CD4-positive, alpha-beta T cell (primary cell): Measurements from ENCODE around the gene DVL2. TPM values are rescaled to one million over a fixed set of nuclear protein-coding genes. Genes with fewer than 3 reads are reported as not detected.
"Not testable (repeated sequence)": the region's sequence is repeated elsewhere in the genome, so short reads cannot be mapped to it uniquely, and the experiment has no call there.

Source experiments
- ATAC-seq: fragments of 200-7000 bp; cut with Tn5 transposase; one replicate; pipeline ENCODE4 v1.10.0; 2022; ENCODE audit warnings: mild to moderate bottlenecking; ENCODE audit not compliant: poor library complexity
- CTCF ChIA-PET: fragments of 350-600 bp; sonication (Branson Sonifier 250); formaldehyde crosslinking; loops from one replicate; lab custom pipeline; 2021; ENCODE audit warnings: antibody characterized with exemption, inconsistent platforms; lab: Charles Lee
- POLR2A ChIA-PET: fragments of 350-600 bp; sonication (Branson Sonifier 250); formaldehyde crosslinking; loops from one replicate; lab custom pipeline; 2021; ENCODE audit warnings: antibody characterized with exemption, inconsistent platforms; lab: Charles Lee
- DNase-seq, 14 experiments: peaks; one replicate each; pipeline ENCODE4 v3.0.0-alpha.2; 2013 to 2020; ENCODE audit warnings: mixed read lengths in 2 of 14
- H3K27ac ChIP-seq, 2 donors: one replicate each; pipeline versions ENCODE4 v1.5.1 to v1.7.0; 2013; ENCODE audit warnings: low read length in 2 of 2, low read depth in 1 of 2, mild to moderate bottlenecking in 1 of 2
- H3K27me3 ChIP-seq, 2 experiments: 1 replicate in 1 of 2; 2 replicates in 1 of 2; pipeline versions ENCODE4 v1.6.1 to v1.7.0; 2013; ENCODE audit warnings: low read length in 2 of 2, control low read depth in 1 of 2, mild to moderate bottlenecking in 1 of 2, moderate library complexity in 1 of 2; ENCODE audit not compliant: insufficient read depth in 2 of 2, control insufficient read depth in 1 of 2
- H3K36me3 ChIP-seq: one replicate; pipeline ENCODE4 v1.6.1; 2013; ENCODE audit warnings: low read length, control low read depth; ENCODE audit not compliant: insufficient read depth
- H3K4me1 ChIP-seq: one replicate; pipeline ENCODE4 v1.6.1; 2013; ENCODE audit warnings: low read length, control low read depth; ENCODE audit not compliant: insufficient read depth
- H3K4me3 ChIP-seq: one replicate; pipeline ENCODE4 v1.5.1; 2013; ENCODE audit warnings: mild to moderate bottlenecking, low read length, moderate library complexity
- H3K9me3 ChIP-seq, 2 experiments: 1 replicate in 1 of 2; 2 replicates in 1 of 2; pipeline versions ENCODE4 v1.6.1 to v1.7.0; 2013; ENCODE audit warnings: low read length in 2 of 2, mild to moderate bottlenecking in 2 of 2, control low read depth in 1 of 2, moderate library complexity in 1 of 2; ENCODE audit not compliant: control insufficient read depth in 1 of 2, insufficient read depth in 1 of 2
- H3K27ac Mint-ChIP-seq: one replicate; pipeline ENCODE4 v1.8.0; 2020; ENCODE audit warnings: mixed read lengths
- H3K27me3 Mint-ChIP-seq: one replicate; pipeline ENCODE4 v1.8.0; 2021; ENCODE audit warnings: mixed read lengths
- H3K36me3 Mint-ChIP-seq: one replicate; pipeline ENCODE4 v1.8.0; 2021; ENCODE audit warnings: low read depth, mixed read lengths
- H3K4me1 Mint-ChIP-seq: one replicate; pipeline ENCODE4 v1.8.0; 2021; ENCODE audit warnings: low read depth, mixed read lengths
- H3K4me3 Mint-ChIP-seq: one replicate; pipeline ENCODE4 v1.8.0; 2020; ENCODE audit warnings: mild to moderate bottlenecking, mixed read lengths
- H3K9me3 Mint-ChIP-seq: one replicate; pipeline ENCODE4 v1.8.0; 2020; ENCODE audit warnings: mixed read lengths
- intact Hi-C, 2 experiments: fragments of 100-400 bp; cut with DNase I in 1 of 2; cut with micrococcal nuclease in 1 of 2; formaldehyde crosslinking; loops; one replicate each; pipeline versions ENCODE4 v1.15.1 to v1.9.0; 2023 to 2025; cut with DNase I, micrococcal nuclease
- total RNA-seq, 174 experiments: library from RNA in 2 of 174; stranded (reverse) in 2 of 174; gene quantifications; one replicate each; pipeline ENCODE4 v1.2.3 and lab custom pipeline; 2021 to 2026
- TF ChIP-seq, protein P1 (sequence below): fragments of 200-600 bp; IDR thresholded peaks from one replicate; pipeline ENCODE4 v1.8.0; 2022; ENCODE audit warnings: antibody characterized with exemption, mild to moderate bottlenecking

Gene DVL2
- total RNA-seq, 2 experiments from 2014 or later, result 40.9 to 41.3 TPM

DNA sequence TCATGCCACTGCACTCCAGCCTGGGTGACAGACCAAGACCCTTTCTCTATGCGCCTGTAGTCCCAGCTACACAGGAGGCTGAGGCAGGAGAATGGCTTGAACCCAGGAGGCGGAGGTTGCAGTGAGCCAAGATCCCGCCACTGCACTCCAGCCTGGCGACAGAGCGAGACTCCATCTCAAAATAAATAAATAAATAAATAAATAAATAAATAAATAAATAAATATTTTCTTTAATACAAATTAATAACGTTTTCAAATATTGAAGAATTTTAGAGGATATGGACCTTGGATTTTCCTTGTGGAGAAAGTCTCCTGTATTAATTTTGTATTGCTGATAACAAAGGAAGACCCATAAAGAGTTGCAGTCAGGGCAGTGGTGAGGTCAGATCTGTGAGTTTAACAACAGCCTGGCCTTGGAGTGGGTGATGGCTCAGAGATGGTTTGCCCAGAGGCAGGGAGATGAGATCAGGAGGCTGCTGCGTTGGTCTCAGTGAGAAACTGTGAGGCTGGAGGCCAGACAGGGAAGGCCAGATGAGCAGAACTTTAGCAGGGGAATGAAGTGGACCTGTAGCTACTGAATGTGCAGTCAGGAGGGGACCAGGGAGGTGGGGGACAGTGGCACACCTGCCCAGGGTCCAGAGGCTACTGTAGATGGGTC lies 50.8 kb downstream of the DVL2 start:
- H3K36me3 ChIP-seq, result no peaks in the 10 kb centered on the region
- no peak overlapping the region for H3K4me3 ChIP-seq
- Mint-ChIP-seq H3K27ac (no peak overlapping the region), H3K9me3 (no peaks in the 10 kb centered on the region), H3K4me3 (no peak overlapping the region), H3K27me3 (no peaks in the 10 kb centered on the region), H3K36me3 (no peaks in the 10 kb centered on the region), H3K4me1 (no peaks in the 10 kb centered on the region)
- H3K27me3 ChIP-seq, result no peaks in the 10 kb centered on the region
- intact Hi-C loops, result no loop called here
- H3K4me1 ChIP-seq, result no peaks in the 10 kb centered on the region
- ChIA-PET CTCF (no interaction called here), POLR2A (no interaction called here)
- TF ChIP-seq, protein P1, sequence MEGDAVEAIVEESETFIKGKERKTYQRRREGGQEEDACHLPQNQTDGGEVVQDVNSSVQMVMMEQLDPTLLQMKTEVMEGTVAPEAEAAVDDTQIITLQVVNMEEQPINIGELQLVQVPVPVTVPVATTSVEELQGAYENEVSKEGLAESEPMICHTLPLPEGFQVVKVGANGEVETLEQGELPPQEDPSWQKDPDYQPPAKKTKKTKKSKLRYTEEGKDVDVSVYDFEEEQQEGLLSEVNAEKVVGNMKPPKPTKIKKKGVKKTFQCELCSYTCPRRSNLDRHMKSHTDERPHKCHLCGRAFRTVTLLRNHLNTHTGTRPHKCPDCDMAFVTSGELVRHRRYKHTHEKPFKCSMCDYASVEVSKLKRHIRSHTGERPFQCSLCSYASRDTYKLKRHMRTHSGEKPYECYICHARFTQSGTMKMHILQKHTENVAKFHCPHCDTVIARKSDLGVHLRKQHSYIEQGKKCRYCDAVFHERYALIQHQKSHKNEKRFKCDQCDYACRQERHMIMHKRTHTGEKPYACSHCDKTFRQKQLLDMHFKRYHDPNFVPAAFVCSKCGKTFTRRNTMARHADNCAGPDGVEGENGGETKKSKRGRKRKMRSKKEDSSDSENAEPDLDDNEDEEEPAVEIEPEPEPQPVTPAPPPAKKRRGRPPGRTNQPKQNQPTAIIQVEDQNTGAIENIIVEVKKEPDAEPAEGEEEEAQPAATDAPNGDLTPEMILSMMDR, result no peak
- no peak overlapping the region for H3K27ac ChIP-seq
- no peak for ATAC-seq
- no peak for DNase-seq
- no peaks in the 10 kb centered on the region for H3K9me3 ChIP-seq

DNA sequence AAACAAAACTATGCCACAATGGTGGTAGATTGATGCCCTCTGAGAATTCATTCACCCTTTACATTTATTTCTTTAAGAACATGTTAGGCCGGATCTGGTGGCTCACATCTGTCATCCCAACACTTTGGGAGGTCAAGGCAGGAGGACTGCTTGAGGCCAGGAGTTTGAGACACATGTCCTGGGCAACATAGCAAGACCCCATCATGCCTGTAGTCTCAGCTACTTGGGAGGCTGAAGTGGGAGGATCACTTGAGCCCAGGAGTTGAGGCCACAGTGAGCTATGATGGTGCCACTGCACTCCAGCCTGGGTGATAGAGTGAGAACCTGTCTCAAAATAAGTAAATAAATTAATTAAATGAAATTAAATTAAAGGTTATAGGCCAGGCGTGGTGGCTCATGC lies 52.2 kb downstream of the DVL2 start:
- Histone ChIP-seq H3K4me1 (peaks cover 14% of the 10 kb centered on the region), H3K27me3 (peaks cover 8 to 12% of the 10 kb centered on the region in 2 experiments)
- H3K27ac ChIP-seq, H3K36me3 ChIP-seq, H3K27ac Mint-ChIP-seq, H3K9me3 Mint-ChIP-seq, H3K36me3 Mint-ChIP-seq, H3K27me3 Mint-ChIP-seq, H3K4me3 Mint-ChIP-seq, POLR2A ChIA-PET, H3K4me3 ChIP-seq, DNase-seq, CTCF ChIA-PET, H3K9me3 ChIP-seq, ATAC-seq: not testable (repeated sequence)
- H3K4me1 Mint-ChIP-seq, result peaks cover 14% of the 10 kb centered on the region
- intact Hi-C loops, result loop anchor here in 1 of 2 experiments (1.0 kb wide), 1 partner anchor 11 kb away; no protein-coding TSS in a partner anchor

- H3K36me3 Mint-ChIP-seq, result no peaks in the 10 kb centered on the region
- peaks cover 8 to 23% of the 10 kb centered on the region in 2 experiments for H3K27me3 ChIP-seq
- no peaks in the 10 kb centered on the region for H3K9me3 ChIP-seq
- no peak for ATAC-seq
- POLR2A ChIA-PET, result no interaction called here
- H3K4me1 ChIP-seq, result peaks cover 22% of the 10 kb centered on the region
- CTCF ChIA-PET, result no interaction called here
- H3K4me3 ChIP-seq, result no peak within 1 kb of the TSS
- no peak within 1 kb of the TSS for H3K27ac ChIP-seq
- TF ChIP-seq, protein P1, result no peak
- intact Hi-C loops, result no loop called here
- no peaks in the 10 kb centered on the region for H3K36me3 ChIP-seq
- peaks cover 14% of the 10 kb centered on the region for H3K4me1 Mint-ChIP-seq
- DNase-seq, result no peak
- no peaks in the 10 kb centered on the region for H3K27me3 Mint-ChIP-seq
- no peak within 1 kb of the TSS for H3K27ac Mint-ChIP-seq
- no peaks in the 10 kb centered on the region for H3K9me3 Mint-ChIP-seq
- H3K4me3 Mint-ChIP-seq, result no peak within 1 kb of the TSS
Measured at GRCh38 chr17:7179317-7180254, 54.7 kb downstream of the DVL2 start, which contains the start of gene ASGR1. Gene ASGR1 (minus strand): TSS chr17:7179370. CDS start chr17:7178563, 807 bp downstream.
